IMR-90 (cell line): ENCODE measurements around the gene EPB41L2. TPM values are rescaled to one million over a fixed set of nuclear protein-coding genes. Genes with fewer than 3 reads are reported as not detected.

Experiments
- ATAC-seq: fragments of 200-7000 bp; cut with Tn5 transposase; 2 replicates; pipeline ENCODE4 v1.9.1; 2020; ENCODE audit warnings: low read depth, mild to moderate bottlenecking, moderate library complexity
- BruUV-seq: library from RNA; stranded (reverse); fragments of 400-500 nt; replicated peaks from 2 replicates; lab custom pipeline; 2021; lab: Mats Ljungman, UMichigan
- CTCF ChIA-PET: fragments of 300-600 bp; formaldehyde crosslinking; extraction: SDS; loops from one replicate; lab custom pipeline; 2021; ENCODE audit warnings: antibody characterized with exemption; lab: Yijun Ruan, JAX
- POLR2A ChIA-PET: fragments of 300-600 bp; sonication (Branson Sonifier 250); formaldehyde crosslinking; loops from one replicate; lab custom pipeline; 2022; ENCODE audit warnings: antibody characterized with exemption; ENCODE audit not compliant: unreplicated experiment; lab: Charles Lee
- DNase-seq: peaks from one replicate; pipeline ENCODE4 v3.0.0; 2013
- H2AFZ ChIP-seq: replicated peaks from 2 replicates; pipeline ENCODE3; 2013; ENCODE audit warnings: low read length, mild to moderate bottlenecking; ENCODE audit not compliant: poor library complexity
- H2AK5ac ChIP-seq: 2 replicates; pipeline ENCODE4 v1.6.1; 2013; ENCODE audit warnings: low read depth, low read length, inconsistent platforms
- H2AK9ac ChIP-seq: replicated peaks from 2 replicates; pipeline ENCODE3; 2013; ENCODE audit warnings: mild to moderate bottlenecking, low read depth, low read length, moderate library complexity; ENCODE audit not compliant: poor library complexity
- H2BK120ac ChIP-seq: 2 replicates; pipeline ENCODE4 v1.6.1; 2013; ENCODE audit warnings: low read depth, low read length, inconsistent platforms
- H2BK15ac ChIP-seq: 3 replicates; pipeline ENCODE4 v1.6.1; 2013; ENCODE audit warnings: low read depth, low read length, inconsistent platforms
- H2BK20ac ChIP-seq: 2 replicates; pipeline ENCODE4 v1.6.1; 2013; ENCODE audit warnings: low read depth, mild to moderate bottlenecking, inconsistent platforms, low read length, moderate library complexity
- H2BK5ac ChIP-seq: 2 replicates; pipeline ENCODE4 v1.6.1; 2013; ENCODE audit warnings: mild to moderate bottlenecking, low read depth, low read length, inconsistent platforms; ENCODE audit not compliant: poor library complexity, severe bottlenecking
- H3K14ac ChIP-seq: replicated peaks from 2 replicates; pipeline ENCODE4 v1.6.1; 2013; ENCODE audit warnings: low read depth, low read length, inconsistent platforms
- H3K18ac ChIP-seq: 2 replicates; pipeline ENCODE4 v1.6.1; 2013; ENCODE audit warnings: low read depth, low read length, control low read depth
- H3K23ac ChIP-seq: 2 replicates; pipeline ENCODE4 v1.6.1; 2013; ENCODE audit warnings: low read depth, low read length, inconsistent platforms
- H3K27ac ChIP-seq: 2 replicates; pipeline ENCODE4 v1.5.1; 2013; ENCODE audit warnings: mild to moderate bottlenecking, control low read depth, low read length; ENCODE audit not compliant: insufficient read depth
- H3K27me3 ChIP-seq: 2 replicates; pipeline ENCODE4 v1.6.1; 2013; ENCODE audit warnings: low read length; ENCODE audit not compliant: control insufficient read depth, insufficient read depth
- H3K36me3 ChIP-seq: 2 replicates; pipeline ENCODE4 v1.6.1; 2013; ENCODE audit warnings: low read length, mixed read lengths; ENCODE audit not compliant: control insufficient read depth, insufficient read depth
- H3K4ac ChIP-seq: 2 replicates; pipeline ENCODE4 v1.6.1; 2013; ENCODE audit warnings: low read depth, low read length, inconsistent platforms
- H3K4me1 ChIP-seq: 2 replicates; pipeline ENCODE4 v1.6.1; 2013; ENCODE audit warnings: low read length, mixed read lengths; ENCODE audit not compliant: control insufficient read depth, insufficient read depth
- H3K4me2 ChIP-seq: 2 replicates; pipeline ENCODE4 v1.6.1; 2013; ENCODE audit warnings: low read depth, mild to moderate bottlenecking, control low read depth, low read length, moderate library complexity
- H3K4me3 ChIP-seq: 2 replicates; pipeline ENCODE4 v1.5.1; 2013; ENCODE audit warnings: low read depth, mild to moderate bottlenecking, control low read depth, low read length, moderate library complexity; ENCODE audit not compliant: insufficient read depth
- H3K56ac ChIP-seq: 2 replicates; pipeline ENCODE4 v1.6.1; 2013; ENCODE audit warnings: low read length, inconsistent platforms; ENCODE audit not compliant: insufficient read depth; ENCODE audit errors: extremely low read depth
- H3K79me1 ChIP-seq, 2 experiments: 2 replicates each; pipeline ENCODE4 v1.6.1; 2013; ENCODE audit warnings: low read length in 2 of 2, inconsistent platforms in 1 of 2, low read depth in 1 of 2
- H3K9ac ChIP-seq: 2 replicates; pipeline ENCODE4 v1.6.1; 2013; ENCODE audit warnings: low read depth, low read length, control low read depth
- H3K9me1 ChIP-seq: 2 replicates; pipeline ENCODE4 v1.6.1; 2013; ENCODE audit warnings: low read length, inconsistent platforms; ENCODE audit not compliant: insufficient read depth
- H3K9me3 ChIP-seq: 2 replicates; pipeline ENCODE4 v1.6.1; 2013; ENCODE audit warnings: low read length; ENCODE audit not compliant: control insufficient read depth, insufficient read depth
- H4K20me1 ChIP-seq: 2 replicates; pipeline ENCODE4 v1.6.1; 2013; ENCODE audit warnings: low read length, inconsistent platforms; ENCODE audit not compliant: insufficient read depth
- H4K5ac ChIP-seq: 2 replicates; pipeline ENCODE4 v1.6.1; 2013; ENCODE audit warnings: mild to moderate bottlenecking, low read depth, low read length, control low read depth
- H4K8ac ChIP-seq, 2 experiments: 2 replicates each; pipeline ENCODE4 v1.6.1; 2013; ENCODE audit warnings: low read depth in 2 of 2, low read length in 2 of 2, control low read depth in 1 of 2, inconsistent platforms in 1 of 2
- H4K91ac ChIP-seq: 2 replicates; pipeline ENCODE4 v1.6.1; 2013; ENCODE audit warnings: low read depth, low read length, inconsistent platforms; ENCODE audit not compliant: insufficient read depth
- BHLHE40 ChIP-seq: fragments of 150-350 bp; IDR thresholded peaks from 2 replicates; pipeline ENCODE4 v1.6.1; 2016; ENCODE audit warnings: mild to moderate bottlenecking, low read depth, low read length
- CEBPB ChIP-seq: IDR thresholded peaks from 2 replicates; pipeline ENCODE4 v1.6.1; 2012; ENCODE audit warnings: low read depth, low read length, improper control_type of control experiment
- POLR2A ChIP-seq: IDR thresholded peaks from 2 replicates; pipeline ENCODE4 v1.6.1; 2012; ENCODE audit warnings: mild to moderate bottlenecking, low read depth, low read length
- WGBS, 2 experiments: methylation state at CpG; one replicate each; pipeline versions ENCODE4 v1.1.5 to v1.1.7; 2013; ENCODE audit warnings: missing lambda C conversion rate in 2 of 2; ENCODE audit not compliant: insufficient read length in 1 of 2; ENCODE audit errors: extremely low coverage in 2 of 2; 5-methylcytosine and 5-hydroxymethylcytosine counted together
- dilution Hi-C: fragments of 300-500 bp; cut with HindIII; formaldehyde crosslinking; loops from one replicate; pipeline ENCODE4 v1.14.3; 2018; ENCODE audit warnings: low sequenced_read_pairs; ENCODE audit not compliant: unreplicated experiment
- in situ Hi-C: fragments of 300-500 bp; cut with MboI; formaldehyde crosslinking; loops from 3 replicates; pipeline ENCODE4 v1.14.3; 2019; ENCODE audit warnings: low sequenced_read_pairs, inconsistent platforms, mixed read lengths
- intact Hi-C: fragments of 100-400 bp; cut with micrococcal nuclease; formaldehyde crosslinking; loops from 2 replicates; pipeline ENCODE4 v1.10.0; 2022
- polyA plus RNA-seq, 3 experiments: library from polyadenylated mRNA; depleted of rRNA; stranded (reverse); fragments of >200 nt; gene quantifications; 2 replicates each; pipeline ENCODE4 v1.2.3, GENCODE V29; 2012; ENCODE audit warnings: low replicate concordance in 1 of 3
- total RNA-seq: library from RNA; depleted of rRNA; stranded (reverse); fragments of >200 nt; gene quantifications from 2 replicates; pipeline ENCODE4 v1.2.3, GENCODE V29; 2012

The EPB41L2 gene
- total and polyA plus RNA-seq, 2 of the 4 experiments (the other 2 are of a cell fraction) = 85.7 to 99.8 TPM

DNA sequence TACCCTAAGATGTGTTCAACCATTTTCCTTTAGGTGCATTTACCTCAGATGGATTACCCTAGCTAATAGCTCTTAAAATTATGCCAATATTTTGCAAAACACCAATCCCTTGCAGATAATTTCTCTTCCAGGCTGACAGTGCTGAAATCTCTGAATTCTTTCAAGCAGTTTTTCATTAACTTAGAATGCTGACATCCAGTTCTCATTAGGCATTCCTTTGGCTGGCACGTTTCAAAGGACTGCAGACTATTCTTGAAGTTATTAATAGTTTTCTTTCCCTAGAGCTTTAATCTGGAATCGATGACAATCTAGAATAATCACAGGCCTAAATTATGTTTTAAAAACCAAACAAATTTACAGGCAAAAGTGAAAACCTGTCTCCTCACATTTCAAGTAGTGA lies 167.5 kb downstream of the EPB41L2 start:
- POLR2A ChIA-PET = no interaction called here
- peaks cover 7 to 14% of the 10 kb centered on the region in 2 experiments; a peak in 3 of 4 replicates for H3K79me1 ChIP-seq
- H3K4me1 ChIP-seq = peaks cover 2% of the 10 kb centered on the region; the same call in 1 of the 2 replicates
- dilution Hi-C loops (no loop called here), intact Hi-C loops (no loop called here), in situ Hi-C loops (no loop called here)
- H4K91ac ChIP-seq = no peak overlapping the region
- H3K14ac ChIP-seq = no peak overlapping the region
- H4K8ac ChIP-seq = no peak overlapping the region
- no peak overlapping the region for H2BK120ac ChIP-seq
- H3K9me3 ChIP-seq = no peaks in the 10 kb centered on the region
- H3K23ac ChIP-seq = no peak overlapping the region
- H3K27ac ChIP-seq = no peak overlapping the region
- H3K18ac ChIP-seq = no peak overlapping the region
- H4K5ac ChIP-seq = no peak overlapping the region
- no peak overlapping the region for H2AK5ac ChIP-seq
- no peak overlapping the region for H2BK15ac ChIP-seq
- H2BK20ac ChIP-seq = no peak overlapping the region
- H3K4ac ChIP-seq = no peak overlapping the region
- H3K27me3 ChIP-seq = no peaks in the 10 kb centered on the region
- DNase-seq = no peak
- H3K56ac ChIP-seq = no peak overlapping the region
- ATAC-seq = no peak
- CTCF ChIA-PET = interaction anchor here (1.1 kb wide), 1 partner anchor 11 kb away, joined by 4 read pairs; no protein-coding TSS in a partner anchor
- WGBS, 2 experiments = no CpG with 5 or more reads among the region's 2 CpGs
- no peak overlapping the region for H3K4me3 ChIP-seq
- no peak overlapping the region for H2BK5ac ChIP-seq
- H3K36me3 ChIP-seq = peaks cover 31% of the 10 kb centered on the region
- H3K9ac ChIP-seq = no peak overlapping the region
- no peaks in the 10 kb centered on the region for H4K20me1 ChIP-seq
- no peak for TF ChIP-seq POLR2A
- TF ChIP-seq BHLHE40 = no peak
- TF ChIP-seq CEBPB = no peak
- peaks cover 8% of the 10 kb centered on the region for H3K9me1 ChIP-seq
- H2AK9ac ChIP-seq = no peak overlapping the region
- H3K4me2 ChIP-seq = no peak overlapping the region
- BruUV-seq = no TSS peak
- no peak overlapping the region for H2AFZ ChIP-seq
